B cell (primary cell): ENCODE data around the gene LDLRAD1. TPM values are rescaled to one million over a fixed set of nuclear protein-coding genes. Genes with fewer than 3 reads are reported as not detected.

ENCODE experiments used
- ATAC-seq: fragments of 200-7000 bp; cut with Tn5 transposase; one replicate; pipeline ENCODE4 v1.10.0; 2021; ENCODE audit warnings: low read depth, mild to moderate bottlenecking, moderate number of reproducible peaks, moderate library complexity
- CTCF ChIA-PET: fragments of 350-600 bp; sonication (Branson Sonifier 250); formaldehyde crosslinking; loops from one replicate; lab custom pipeline; 2021; ENCODE audit warnings: antibody characterized with exemption, inconsistent platforms; lab: Charles Lee
- POLR2A ChIA-PET: fragments of 350-600 bp; sonication (Branson Sonifier 250); formaldehyde crosslinking; loops from one replicate; lab custom pipeline; 2021; ENCODE audit warnings: antibody characterized with exemption; lab: Charles Lee
- DNase-seq: peaks from one replicate; pipeline ENCODE4 v3.0.0; 2013
- H2AFZ ChIP-seq: 2 replicates; pipeline ENCODE4 v1.6.1; 2012; ENCODE audit warnings: mild to moderate bottlenecking, low read depth, low read length; ENCODE audit not compliant: insufficient read depth, poor library complexity, severe bottlenecking
- H3K27ac ChIP-seq, 2 donors: 1 replicate in 1 of 2; 2 replicates in 1 of 2; pipeline ENCODE4 v1.5.1; 2012 to 2013; ENCODE audit warnings: low read length in 2 of 2, mild to moderate bottlenecking in 2 of 2, moderate library complexity in 1 of 2
- H3K27me3 ChIP-seq, 4 experiments: fragments of 200-600 bp in 1 of 4; sonication (generic) in 1 of 4; replicated peaks in 1 of 4; 1 replicate in 2 of 4; 2 replicates in 2 of 4; pipeline versions ENCODE4 v1.6.1 to v1.7.0; 2013 to 2016; ENCODE audit warnings: low read length in 3 of 4, mild to moderate bottlenecking in 2 of 4, mixed read lengths in 1 of 4, moderate library complexity in 1 of 4; ENCODE audit not compliant: insufficient read depth in 4 of 4, control insufficient read depth in 3 of 4; ENCODE audit errors: control extremely low read depth in 1 of 4
- H3K36me3 ChIP-seq, 2 experiments: replicated peaks in 1 of 2; 1 replicate in 1 of 2; 2 replicates in 1 of 2; pipeline versions ENCODE4 v1.6.1 to v1.7.1; 2013; ENCODE audit warnings: low read length in 1 of 2; ENCODE audit not compliant: insufficient read depth in 2 of 2, control insufficient read depth in 1 of 2; ENCODE audit errors: control extremely low read depth in 1 of 2, extremely low read depth in 1 of 2
- H3K4me1 ChIP-seq, 2 donors: fragments of 200-600 bp in 1 of 2; sonication (generic) in 1 of 2; 1 replicate in 1 of 2; 2 replicates in 1 of 2; pipeline versions ENCODE4 v1.5.1 to v1.6.1; 2013 to 2017; ENCODE audit warnings: low read length in 2 of 2; ENCODE audit not compliant: control insufficient read depth in 2 of 2, insufficient read depth in 2 of 2
- H3K4me2 ChIP-seq: replicated peaks from 2 replicates; pipeline ENCODE3; 2012; ENCODE audit warnings: mild to moderate bottlenecking, low read depth, low read length; ENCODE audit not compliant: poor library complexity, severe bottlenecking
- H3K4me3 ChIP-seq, 5 experiments: fragments of 200-600 bp in 1 of 5; sonication (generic) in 1 of 5; 1 replicate in 3 of 5; 2 replicates in 2 of 5; pipeline versions ENCODE4 v1.5.1 to v1.7.0; 2011 to 2016; ENCODE audit warnings: low read length in 4 of 5, mild to moderate bottlenecking in 4 of 5, low read depth in 2 of 5, control low read depth in 1 of 5, moderate library complexity in 1 of 5; ENCODE audit not compliant: insufficient read depth in 1 of 5; ENCODE audit errors: control extremely low read depth in 1 of 5, extremely low read depth in 1 of 5
- H3K79me2 ChIP-seq: fragments of 200-600 bp; sonication (generic); one replicate; pipeline ENCODE4 v1.6.0; 2016; ENCODE audit warnings: low read length; ENCODE audit not compliant: control insufficient read depth, insufficient read depth
- H3K9ac ChIP-seq: fragments of 200-600 bp; sonication (generic); 2 replicates; pipeline ENCODE4 v1.6.1; 2017; ENCODE audit warnings: mild to moderate bottlenecking, low read length, moderate library complexity
- H3K9me3 ChIP-seq, 3 donors: one replicate each; pipeline versions ENCODE4 v1.6.1 to v1.7.1; 2013; ENCODE audit warnings: low read length in 2 of 3; ENCODE audit not compliant: control insufficient read depth in 2 of 3, insufficient read depth in 1 of 3; ENCODE audit errors: control extremely low read depth in 1 of 3
- H4K20me1 ChIP-seq: 2 replicates; pipeline ENCODE4 v1.6.0; 2012; ENCODE audit warnings: mild to moderate bottlenecking, low read length; ENCODE audit not compliant: insufficient read depth, control insufficient read depth, poor library complexity, severe bottlenecking
- H3K27ac Mint-ChIP-seq: one replicate; pipeline ENCODE4 v1.8.0; 2021; ENCODE audit warnings: mixed read lengths
- H3K27me3 Mint-ChIP-seq: one replicate; pipeline ENCODE4 v1.8.0; 2021; ENCODE audit warnings: mixed read lengths
- H3K4me1 Mint-ChIP-seq: one replicate; pipeline ENCODE4 v1.8.0; 2021; ENCODE audit warnings: mixed read lengths
- H3K4me3 Mint-ChIP-seq: one replicate; pipeline ENCODE4 v1.8.0; 2021; ENCODE audit warnings: mixed read lengths
- H3K9me3 Mint-ChIP-seq: one replicate; pipeline ENCODE4 v1.8.0; 2022; ENCODE audit warnings: mixed read lengths; ENCODE audit not compliant: insufficient read depth
- EZH2 ChIP-seq: IDR thresholded peaks from 2 replicates; pipeline ENCODE4 v1.6.1; 2012; ENCODE audit warnings: borderline replicate concordance, low read depth, mild to moderate bottlenecking, moderate library complexity, low read length; ENCODE audit not compliant: insufficient read depth, poor library complexity, severe bottlenecking
- WGBS: methylation state at CpG from one replicate; pipeline ENCODE4 v1.1.5; 2013; ENCODE audit warnings: missing lambda C conversion rate; ENCODE audit not compliant: insufficient coverage; 5-methylcytosine and 5-hydroxymethylcytosine counted together
- intact Hi-C: fragments of 100-400 bp; cut with micrococcal nuclease; formaldehyde crosslinking; loops from one replicate; pipeline ENCODE4 v1.10.0; 2022
- polyA plus RNA-seq: library from polyadenylated mRNA; depleted of rRNA; stranded (reverse); fragments of >200 nt; gene quantifications from 2 replicates; pipeline ENCODE4 v1.2.3, GENCODE V29; 2012
- total RNA-seq, 2 donors: library from RNA; stranded (reverse); fragments of 120-200 nt in 1 of 2; gene quantifications; 1 replicate in 1 of 2; 2 replicates in 1 of 2; pipeline versions ENCODE4 v1.2.3 to v1.2.4, GENCODE V29; 2013 to 2022
- TF ChIP-seq, protein P1 (sequence below): fragments of 200-600 bp; IDR thresholded peaks from one replicate; pipeline ENCODE4 v1.8.0; 2022; ENCODE audit warnings: antibody characterized with exemption, mild to moderate bottlenecking

LDLRAD1 gene
- total and polyA plus RNA-seq, 2 donors (not counting 1 experiment from before 2014, with no cell fraction given) = not detected

DNA sequence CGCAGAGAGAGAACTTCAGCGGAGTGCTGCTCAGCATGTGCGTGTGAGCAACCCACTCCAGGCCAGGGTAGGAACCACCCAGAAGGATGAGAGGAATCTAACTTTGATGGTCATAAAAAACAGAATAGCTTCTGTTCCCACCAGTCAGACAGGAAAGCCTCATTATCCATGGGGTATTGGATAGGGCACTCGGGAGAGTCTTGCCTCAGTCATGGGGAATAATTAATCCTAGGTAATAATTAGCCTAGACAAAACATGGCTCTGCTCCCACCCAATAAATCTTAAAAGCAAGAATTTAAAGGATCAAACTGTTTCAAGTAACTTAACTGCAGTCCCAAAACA, 35.3 kb downstream of the LDLRAD1 start:
- Histone ChIP-seq H3K4me1 (no peaks in the 10 kb centered on the region), H3K27ac (no peak overlapping the region), H3K4me2 (no peak overlapping the region), H3K79me2 (no peaks in the 10 kb centered on the region), H4K20me1 (no peaks in the 10 kb centered on the region), H3K9ac (no peak overlapping the region), H3K4me3 (no peak overlapping the region), H2AFZ (no peak overlapping the region), H3K27me3 (no peaks in the 10 kb centered on the region), H3K36me3 (no peaks in the 10 kb centered on the region), H3K9me3 (peaks cover 0 to 4% (median 0%) of the 10 kb centered on the region in 3 donors)
- DNase-seq (no peak), ATAC-seq (no peak)
- ChIA-PET CTCF (no interaction called here), POLR2A (no interaction called here)
- TF ChIP-seq, protein P1, sequence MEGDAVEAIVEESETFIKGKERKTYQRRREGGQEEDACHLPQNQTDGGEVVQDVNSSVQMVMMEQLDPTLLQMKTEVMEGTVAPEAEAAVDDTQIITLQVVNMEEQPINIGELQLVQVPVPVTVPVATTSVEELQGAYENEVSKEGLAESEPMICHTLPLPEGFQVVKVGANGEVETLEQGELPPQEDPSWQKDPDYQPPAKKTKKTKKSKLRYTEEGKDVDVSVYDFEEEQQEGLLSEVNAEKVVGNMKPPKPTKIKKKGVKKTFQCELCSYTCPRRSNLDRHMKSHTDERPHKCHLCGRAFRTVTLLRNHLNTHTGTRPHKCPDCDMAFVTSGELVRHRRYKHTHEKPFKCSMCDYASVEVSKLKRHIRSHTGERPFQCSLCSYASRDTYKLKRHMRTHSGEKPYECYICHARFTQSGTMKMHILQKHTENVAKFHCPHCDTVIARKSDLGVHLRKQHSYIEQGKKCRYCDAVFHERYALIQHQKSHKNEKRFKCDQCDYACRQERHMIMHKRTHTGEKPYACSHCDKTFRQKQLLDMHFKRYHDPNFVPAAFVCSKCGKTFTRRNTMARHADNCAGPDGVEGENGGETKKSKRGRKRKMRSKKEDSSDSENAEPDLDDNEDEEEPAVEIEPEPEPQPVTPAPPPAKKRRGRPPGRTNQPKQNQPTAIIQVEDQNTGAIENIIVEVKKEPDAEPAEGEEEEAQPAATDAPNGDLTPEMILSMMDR = no peak
- TF ChIP-seq EZH2 = no peak
- intact Hi-C loops = no loop called here
- 100% methylated on average over 1 of the region's 4 CpGs for WGBS
- Mint-ChIP-seq H3K9me3 (no peaks in the 10 kb centered on the region), H3K4me3 (no peak overlapping the region), H3K27me3 (peaks cover 7% of the 10 kb centered on the region), H3K4me1 (no peaks in the 10 kb centered on the region), H3K27ac (no peak overlapping the region)

DNA sequence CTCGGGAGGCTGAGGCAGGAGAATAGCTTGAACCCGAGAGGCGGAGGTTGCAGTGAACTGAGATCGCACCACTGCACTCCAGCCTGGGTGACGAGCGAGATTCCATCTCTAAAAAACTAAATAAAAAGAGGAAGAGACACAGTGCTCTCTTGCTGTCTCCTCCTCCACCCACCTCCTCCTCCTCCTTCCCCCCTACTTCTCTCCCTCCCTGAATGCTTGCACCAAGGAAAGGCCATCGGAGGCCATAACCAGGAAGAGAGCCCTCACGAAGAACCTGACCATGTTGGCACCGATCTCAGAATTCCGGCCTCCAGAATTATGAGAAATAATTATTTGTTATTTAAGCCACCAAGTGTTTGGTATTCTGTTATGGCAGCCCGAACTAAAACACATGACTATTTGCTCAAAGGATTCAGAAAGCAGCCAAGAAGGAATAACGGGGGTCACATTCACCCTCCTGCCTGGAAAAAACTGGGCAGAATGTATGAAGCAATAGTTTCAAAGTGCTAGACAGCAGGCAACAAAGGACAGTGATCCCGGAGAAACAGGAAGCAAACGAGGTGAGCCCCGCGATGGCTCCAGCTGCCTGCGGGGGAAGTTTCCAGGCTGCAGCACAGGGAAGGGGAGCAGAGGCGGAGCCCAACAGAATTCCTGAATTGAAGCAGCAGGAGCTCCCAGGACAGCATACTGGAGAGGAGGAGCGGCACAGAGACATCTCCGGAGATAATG, 35.8 kb downstream of the LDLRAD1 start:
- Histone ChIP-seq H3K27me3 (no peaks in the 10 kb centered on the region), H3K36me3 (no peaks in the 10 kb centered on the region), H3K9me3 (no peaks in the 10 kb centered on the region), H3K4me1 (no peaks in the 10 kb centered on the region), H3K27ac (no peak overlapping the region), H4K20me1 (no peaks in the 10 kb centered on the region), H3K9ac (no peak overlapping the region), H3K79me2 (no peaks in the 10 kb centered on the region), H3K4me2 (no peak overlapping the region), H2AFZ (no peak overlapping the region), H3K4me3 (no peak overlapping the region)
- DNase-seq (no peak), ATAC-seq (no peak)
- 49% methylated on average over 15 of the region's 20 CpGs for WGBS
- CTCF ChIA-PET = no interaction called here
- no peak overlapping the region for H3K4me3 Mint-ChIP-seq
- H3K27ac Mint-ChIP-seq = no peak overlapping the region
- peaks cover 7% of the 10 kb centered on the region for H3K27me3 Mint-ChIP-seq
- no peaks in the 10 kb centered on the region for H3K4me1 Mint-ChIP-seq
- POLR2A ChIA-PET = no interaction called here
- TF ChIP-seq, protein P1 = no peak
- TF ChIP-seq EZH2 = no peak
- H3K9me3 Mint-ChIP-seq = no peaks in the 10 kb centered on the region
- intact Hi-C loops = no loop called here
